ENCODE measurements around the gene HSPA12B. TPM values are rescaled to one million over a fixed set of nuclear protein-coding genes. Genes with fewer than 3 reads are reported as not detected.
A peak's percentile ranks its signal among the peaks of the same experiment; 100 is the strongest.

Gene HSPA12B
- total and polyA plus RNA-seq, 2 of the 13 experiments (the other 11 are each of a cell fraction or from before 2014, with no cell fraction given) = 0.01 TPM; not detected in 1

GRCh38 chr20:3786126-3786484 lies 53.6 kb downstream of the HSPA12B start (continued):
- TF ChIP-seq TAF1 (CRISPR knock-in tag; IDR thresholded peaks at IDR 0.05) (0 out of 2 replicates have a peak, but pooled peaks have one; percentile 29), ZNF687 (CRISPR knock-in tag; IDR thresholded peaks at IDR 0.05) (peak; percentile 62; the same call in 1 of the 2 replicates), HMGXB3 (CRISPR knock-in tag; IDR thresholded peaks at IDR 0.05; ENCODE audit: borderline replicate concordance) (0 out of 2 replicates have a peak, but pooled peaks have one; percentile 33), ATF2 (CRISPR knock-in tag; IDR thresholded peaks at IDR 0.05) (no peak), SIX1 (CRISPR knock-in tag; IDR thresholded peaks at IDR 0.05; ENCODE audit: borderline replicate concordance) (no peak), DNMT1 (CRISPR knock-in tag; IDR thresholded peaks at IDR 0.05) (0 out of 2 replicates have a peak, but pooled peaks have one; percentile 18), GRHL1 (CRISPR knock-in tag; conservative IDR thresholded peaks at IDR 0.05) (no peak), ZSCAN21 (CRISPR knock-in tag; IDR thresholded peaks at IDR 0.05; ENCODE audit: borderline replicate concordance) (peak; percentile 16; the same call in 1 of the 2 replicates), SYNCRIP (IDR thresholded peaks at IDR 0.05; ENCODE audit: insufficient read depth, low read depth, low read length) (no peak), ZNF567 (CRISPR knock-in tag; IDR thresholded peaks at IDR 0.05; ENCODE audit: borderline replicate concordance) (no peak), ZNF563 (CRISPR knock-in tag; IDR thresholded peaks at IDR 0.05) (peak; percentile 35; the same call in 1 of the 2 replicates), IRF9 (CRISPR knock-in tag; IDR thresholded peaks at IDR 0.05; ENCODE audit: borderline replicate concordance) (0 out of 2 replicates have a peak, but pooled peaks have one; percentile 14), ZSCAN5A (CRISPR knock-in tag; IDR thresholded peaks at IDR 0.05; ENCODE audit: borderline replicate concordance) (0 out of 2 replicates have a peak, but pooled peaks have one; percentile 10), AHR (CRISPR knock-in tag; IDR thresholded peaks at IDR 0.05) (peak; percentile 60; the same call in 1 of the 2 replicates)

Measured in HepG2 (cell line).